Ectodermal cell (in vitro differentiated cells): ENCODE data around the gene BRCC3.
"Not testable (repeated sequence)": the region's sequence is repeated elsewhere in the genome, so short reads cannot be mapped to it uniquely, and the experiment has no call there.

ENCODE experiments used
- H3K27ac ChIP-seq: 2 replicates; pipeline ENCODE4 v1.7.0; 2013; ENCODE audit warnings: mild to moderate bottlenecking, low read depth, low read length; ENCODE audit not compliant: insufficient read depth, poor library complexity, severe bottlenecking
- H3K27me3 ChIP-seq: 2 replicates; pipeline ENCODE4 v1.7.0; 2013; ENCODE audit warnings: mild to moderate bottlenecking, low read length; ENCODE audit not compliant: insufficient read depth, control insufficient read depth, poor library complexity, severe bottlenecking
- H3K36me3 ChIP-seq: one replicate; pipeline ENCODE4 v1.7.0; 2013; ENCODE audit warnings: low read length; ENCODE audit not compliant: control insufficient read depth, insufficient read depth
- H3K4me1 ChIP-seq: one replicate; pipeline ENCODE4 v1.7.0; 2013; ENCODE audit warnings: low read length; ENCODE audit not compliant: control insufficient read depth, insufficient read depth
- H3K4me3 ChIP-seq: 2 replicates; pipeline ENCODE4 v1.7.0; 2013; ENCODE audit warnings: low read depth, low read length, control low read depth; ENCODE audit not compliant: insufficient read depth
- H3K9me3 ChIP-seq: 2 replicates; pipeline ENCODE4 v1.7.0; 2013; ENCODE audit warnings: mild to moderate bottlenecking, low read length, moderate library complexity; ENCODE audit not compliant: control insufficient read depth
- WGBS, 2 experiments: methylation state at CpG; one replicate each; pipeline ENCODE4 v1.1.7; 2013; ENCODE audit warnings: missing lambda C conversion rate in 2 of 2; 5-methylcytosine and 5-hydroxymethylcytosine counted together

The BRCC3 gene

GRCh38 chrX:155134255-155134654 lies 62.9 kb downstream of the BRCC3 start:
- Histone ChIP-seq H3K36me3 (no peaks in the 10 kb centered on the region), H3K9me3 (no peaks in the 10 kb centered on the region), H3K4me1 (no peaks in the 10 kb centered on the region), H3K4me3 (no peak overlapping the region), H3K27me3 (no peaks in the 10 kb centered on the region), H3K27ac (no peak overlapping the region)
- WGBS, 2 experiments: 91 to 100% methylated on average over 3 of the region's 4 CpGs

- Histone ChIP-seq H3K27me3 (no peaks in the 10 kb centered on the region), H3K4me3 (no peak overlapping the region), H3K4me1 (no peaks in the 10 kb centered on the region), H3K27ac (no peak overlapping the region), H3K9me3 (no peaks in the 10 kb centered on the region), H3K36me3 (no peaks in the 10 kb centered on the region)
- 85 to 90% methylated on average over 5 to 6 of the region's 6 CpGs for WGBS, 2 experiments
These were observed 72.7 kb downstream of the BRCC3 start for GRCh38 chrX:155143959-155144548.

- no peaks in the 10 kb centered on the region for H3K4me1 ChIP-seq
- H3K4me3 ChIP-seq: no peak overlapping the region
- H3K27me3 ChIP-seq: no peaks in the 10 kb centered on the region
- WGBS, 2 experiments: 43 to 87% methylated on average over 1 to 2 of the region's 4 CpGs
- no peak overlapping the region for H3K27ac ChIP-seq
- H3K36me3 ChIP-seq: no peaks in the 10 kb centered on the region
- H3K9me3 ChIP-seq: no peaks in the 10 kb centered on the region
These were observed 73.6 kb downstream of the BRCC3 start for GRCh38 chrX:155144926-155145325.

GRCh38 chrX:155147612-155148011 lies 76.3 kb downstream of the BRCC3 start:
- not testable (repeated sequence) for H3K27me3 ChIP-seq, H3K9me3 ChIP-seq, H3K27ac ChIP-seq, H3K36me3 ChIP-seq, H3K4me3 ChIP-seq, H3K4me1 ChIP-seq
- no CpG with 5 or more reads among the region's 6 CpGs for WGBS, 2 experiments

GRCh38 chrX:155148166-155148565 lies 76.9 kb downstream of the BRCC3 start:
- H3K9me3 ChIP-seq, H3K27me3 ChIP-seq, H3K4me3 ChIP-seq, H3K27ac ChIP-seq, H3K4me1 ChIP-seq, H3K36me3 ChIP-seq: not testable (repeated sequence)
- no CpG with 5 or more reads among the region's 11 CpGs for WGBS, 2 experiments

GRCh38 chrX:155148724-155149537 lies 77.6 kb downstream of the BRCC3 start:
- no peaks in the 10 kb centered on the region for H3K27me3 ChIP-seq
- H3K4me3 ChIP-seq: no peak overlapping the region
- H3K4me1 ChIP-seq: no peaks in the 10 kb centered on the region
- H3K27ac ChIP-seq: no peak overlapping the region
- no peaks in the 10 kb centered on the region for H3K9me3 ChIP-seq
- 73 to 79% methylated on average over 7 of the region's 7 CpGs for WGBS, 2 experiments
- H3K36me3 ChIP-seq: no peaks in the 10 kb centered on the region

GRCh38 chrX:155169881-155170280 lies 98.6 kb downstream of the BRCC3 start:
- H3K4me3 ChIP-seq: no peak overlapping the region
- H3K27me3 ChIP-seq: no peaks in the 10 kb centered on the region
- no peak overlapping the region for H3K27ac ChIP-seq
- 83% methylated on average over 2 of the region's 2 CpGs; no CpG with 5 or more reads in 1 of the 2 experiments for WGBS, 2 experiments
- H3K9me3 ChIP-seq: no peaks in the 10 kb centered on the region
- no peaks in the 10 kb centered on the region for H3K4me1 ChIP-seq
- H3K36me3 ChIP-seq: no peaks in the 10 kb centered on the region
